HT1080 (cell line): ENCODE measurements around the gene GATA5. TPM values are rescaled to one million over a fixed set of nuclear protein-coding genes. Genes with fewer than 3 reads are reported as not detected.
"Not testable (repeated sequence)": the region's sequence is repeated elsewhere in the genome, so short reads cannot be mapped to it uniquely, and the experiment has no call there.

Experiments used
- DNase-seq: peaks from one replicate; pipeline ENCODE4 v3.0.0-alpha.2; 2015; ENCODE audit warnings: low read depth
- total RNA-seq: library from RNA; depleted of rRNA; stranded (reverse); fragments of >200 nt; shearing (Covaris generic); gene quantifications from 2 replicates; pipeline ENCODE4 v1.2.3, GENCODE V29; 2014

Gene GATA5
- total RNA-seq, 1 experiment from 2014 or later, result not detected

- no peak for DNase-seq
Measured at GRCh38 chr20:62505337-62506045, 29.7 kb upstream of the GATA5 start.

- no peak for DNase-seq
Measured at GRCh38 chr20:62504323-62504722, 28.5 kb upstream of the GATA5 start.

- DNase-seq, result no peak
Measured at GRCh38 chr20:62503401-62504178, 27.8 kb upstream of the GATA5 start.

- no peak for DNase-seq
Measured at GRCh38 chr20:62502496-62503095, 26.8 kb upstream of the GATA5 start.

GRCh38 chr20:62501801-62502495 is 26.2 kb upstream of the GATA5 start:
- DNase-seq, result peak; percentile 71

GRCh38 chr20:62500237-62500864 is 24.6 kb upstream of the GATA5 start:
- no peak for DNase-seq

GRCh38 chr20:62499758-62500236 is 24.0 kb upstream of the GATA5 start:
- DNase-seq, result no peak

- no peak for DNase-seq
Measured at GRCh38 chr20:62498874-62499273, 23.1 kb upstream of the GATA5 start.

GRCh38 chr20:62496568-62497218 is 20.9 kb upstream of the GATA5 start:
- no peak for DNase-seq

GRCh38 chr20:62495749-62496567 is 20.2 kb upstream of the GATA5 start:
- no peak for DNase-seq

- DNase-seq, result no peak
Measured at GRCh38 chr20:62494980-62495748, 19.4 kb upstream of the GATA5 start.

GRCh38 chr20:62494537-62494936 is 18.7 kb upstream of the GATA5 start:
- no peak for DNase-seq

- no peak for DNase-seq
Measured at GRCh38 chr20:62493886-62494285, 18.1 kb upstream of the GATA5 start.

- no peak for DNase-seq
Measured at GRCh38 chr20:62493253-62493885, 17.6 kb upstream of the GATA5 start.

- DNase-seq, result no peak
Measured at GRCh38 chr20:62492711-62493110, 16.9 kb upstream of the GATA5 start.

- DNase-seq, result not testable (repeated sequence)
Measured at GRCh38 chr20:62490783-62491182, 15.0 kb upstream of the GATA5 start.

- no peak for DNase-seq
Measured at GRCh38 chr20:62489932-62490263, 14.1 kb upstream of the GATA5 start.

GRCh38 chr20:62489186-62489931 is 13.6 kb upstream of the GATA5 start:
- peak; percentile 30 for DNase-seq
